ENCODE data around the gene HCN3. TPM values are rescaled to one million over a fixed set of nuclear protein-coding genes. Genes with fewer than 3 reads are reported as not detected.
A peak's percentile ranks its signal among the peaks of the same experiment; 100 is the strongest.

Gene HCN3
- total and polyA plus RNA-seq, 2 of the 13 experiments (the other 11 are each of a cell fraction or from before 2014, with no cell fraction given) = 2.4 to 10.2 TPM

- TF ChIP-seq ARNT2 (CRISPR knock-in tag; IDR thresholded peaks at IDR 0.05; ENCODE audit: low read depth) = 0 out of 2 replicates have a peak, but pooled peaks have one; percentile 7
- no peak for TF ChIP-seq CBFB (CRISPR knock-in tag; IDR thresholded peaks at IDR 0.05)
- TF ChIP-seq, protein P1, sequence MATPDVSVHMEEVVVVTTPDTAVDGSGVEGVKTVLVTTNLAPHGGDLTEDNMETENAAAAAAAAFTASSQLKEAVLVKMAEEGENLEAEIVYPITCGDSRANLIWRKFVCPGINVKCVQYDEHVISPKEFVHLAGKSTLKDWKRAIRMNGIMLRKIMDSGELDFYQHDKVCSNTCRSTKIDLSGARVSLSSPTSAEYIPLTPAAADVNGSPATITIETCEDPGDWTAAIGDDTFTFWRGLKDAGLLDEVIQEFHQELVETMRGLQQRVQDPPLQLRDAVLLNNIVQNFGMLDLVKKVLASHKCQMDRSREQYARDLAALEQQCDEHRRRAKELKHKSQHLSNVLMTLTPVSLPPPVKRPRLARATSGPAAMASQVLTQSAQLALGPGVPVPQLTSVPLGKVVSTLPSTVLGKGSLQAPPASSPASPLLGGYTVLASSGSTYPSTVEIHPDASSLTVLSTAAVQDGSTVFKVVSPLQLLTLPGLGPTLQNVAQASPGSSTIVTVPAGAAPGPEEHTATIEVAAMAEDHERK (CRISPR knock-in tag; IDR thresholded peaks at IDR 0.05; ENCODE audit: low read depth) = 0 out of 2 replicates have a peak, but pooled peaks have one; percentile 16
- TF ChIP-seq MAF1 (CRISPR knock-in tag; IDR thresholded peaks at IDR 0.05; ENCODE audit: borderline replicate concordance) = no peak
- TF ChIP-seq, protein P2, sequence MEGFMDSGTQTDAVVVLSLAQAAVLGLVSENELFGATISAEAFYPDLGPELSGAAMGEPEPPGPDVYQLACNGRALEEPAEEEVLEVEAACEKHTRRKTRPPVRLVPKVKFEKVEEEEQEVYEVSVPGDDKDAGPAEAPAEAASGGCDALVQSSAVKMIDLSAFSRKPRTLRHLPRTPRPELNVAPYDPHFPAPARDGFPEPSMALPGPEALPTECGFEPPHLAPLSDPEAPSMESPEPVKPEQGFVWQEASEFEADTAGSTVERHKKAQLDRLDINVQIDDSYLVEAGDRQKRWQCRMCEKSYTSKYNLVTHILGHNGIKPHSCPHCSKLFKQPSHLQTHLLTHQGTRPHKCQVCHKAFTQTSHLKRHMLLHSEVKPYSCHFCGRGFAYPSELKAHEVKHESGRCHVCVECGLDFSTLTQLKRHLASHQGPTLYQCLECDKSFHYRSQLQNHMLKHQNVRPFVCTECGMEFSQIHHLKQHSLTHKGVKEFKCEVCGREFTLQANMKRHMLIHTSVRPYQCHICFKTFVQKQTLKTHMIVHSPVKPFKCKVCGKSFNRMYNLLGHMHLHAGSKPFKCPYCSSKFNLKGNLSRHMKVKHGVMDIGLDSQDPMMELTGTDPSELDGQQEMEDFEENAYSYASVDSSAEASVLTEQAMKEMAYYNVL (CRISPR knock-in tag; IDR thresholded peaks at IDR 0.05; ENCODE audit: borderline replicate concordance) = no peak; the same call in 1 of the 2 replicates
- peak; percentile 69; the same call in 1 of the 2 replicates for TF ChIP-seq ZMYM4 (CRISPR knock-in tag; IDR thresholded peaks at IDR 0.05)
- TF ChIP-seq ZFP82 (CRISPR knock-in tag; IDR thresholded peaks at IDR 0.05; ENCODE audit: borderline replicate concordance) = peak; percentile 82; the same call in 1 of the 2 replicates
- 0 out of 2 replicates have a peak, but pooled peaks have one; percentile 37 for TF ChIP-seq BCL6 (CRISPR knock-in tag; IDR thresholded peaks at IDR 0.05)
- 0 out of 2 replicates have a peak, but pooled peaks have one; percentile 18 for TF ChIP-seq ETV5 (CRISPR knock-in tag; IDR thresholded peaks at IDR 0.05; ENCODE audit: borderline replicate concordance)
- TF ChIP-seq GABPB1 (CRISPR knock-in tag; IDR thresholded peaks at IDR 0.05) = peak; percentile 77; the same call in 1 of the 2 replicates
- TF ChIP-seq ZNF781 (CRISPR knock-in tag; IDR thresholded peaks at IDR 0.05; ENCODE audit: borderline replicate concordance, not compliant biosample characterization) = peak; percentile 40
- peak; percentile 61; the same call in 1 of the 2 replicates for TF ChIP-seq THAP11 (CRISPR knock-in tag; IDR thresholded peaks at IDR 0.05)
- TF ChIP-seq NONO (IDR thresholded peaks at IDR 0.05) = no peak
- peak; percentile 52; the same call in 1 of the 2 replicates for TF ChIP-seq NONO (CRISPR knock-in tag; conservative IDR thresholded peaks at IDR 0.05)
- TF ChIP-seq ZNF639 (CRISPR knock-in tag; conservative IDR thresholded peaks at IDR 0.05) = no peak
- peak; percentile 60; the same call in 1 of the 2 replicates for TF ChIP-seq IRF2 (CRISPR knock-in tag; IDR thresholded peaks at IDR 0.05)
- TF ChIP-seq MYPOP (CRISPR knock-in tag; IDR thresholded peaks at IDR 0.05) = peak; percentile 57
- no peak for TF ChIP-seq ZBTB39 (CRISPR knock-in tag; IDR thresholded peaks at IDR 0.05)
Measured at GRCh38 chr1:155324037-155324716, 46.9 kb downstream of the HCN3 start (continued).
